ENCODE measurements around the gene CEBPA. TPM values are rescaled to one million over a fixed set of nuclear protein-coding genes. Genes with fewer than 3 reads are reported as not detected.

The CEBPA gene
- total RNA-seq, 1 experiment from 2014 or later: 3.2 TPM

- no peaks in the 10 kb centered on the region for H3K4me1 ChIP-seq (ENCODE audit: insufficient read depth, low read length)
- Mint-ChIP-seq H3K4me1 (peaks cover 0 to 3% of the 10 kb centered on the region in 2 experiments; a peak in 1 of 4 replicates), H3K27me3 (ENCODE audit: low read depth) (peaks cover 3% of the 10 kb centered on the region), H3K27ac (no peak overlapping the region), H3K4me3 (no peak overlapping the region), H3K36me3 (ENCODE audit: insufficient read depth in 1 of 3, low read depth in 3 of 3) (no peaks in the 10 kb centered on the region), H3K9me3 (no peaks in the 10 kb centered on the region)
- no CpG with 5 or more reads among the region's 12 CpGs for WGBS (ENCODE audit: extremely low coverage, insufficient read length, low lambda C conversion rate)
- TF ChIP-seq, protein P1, sequence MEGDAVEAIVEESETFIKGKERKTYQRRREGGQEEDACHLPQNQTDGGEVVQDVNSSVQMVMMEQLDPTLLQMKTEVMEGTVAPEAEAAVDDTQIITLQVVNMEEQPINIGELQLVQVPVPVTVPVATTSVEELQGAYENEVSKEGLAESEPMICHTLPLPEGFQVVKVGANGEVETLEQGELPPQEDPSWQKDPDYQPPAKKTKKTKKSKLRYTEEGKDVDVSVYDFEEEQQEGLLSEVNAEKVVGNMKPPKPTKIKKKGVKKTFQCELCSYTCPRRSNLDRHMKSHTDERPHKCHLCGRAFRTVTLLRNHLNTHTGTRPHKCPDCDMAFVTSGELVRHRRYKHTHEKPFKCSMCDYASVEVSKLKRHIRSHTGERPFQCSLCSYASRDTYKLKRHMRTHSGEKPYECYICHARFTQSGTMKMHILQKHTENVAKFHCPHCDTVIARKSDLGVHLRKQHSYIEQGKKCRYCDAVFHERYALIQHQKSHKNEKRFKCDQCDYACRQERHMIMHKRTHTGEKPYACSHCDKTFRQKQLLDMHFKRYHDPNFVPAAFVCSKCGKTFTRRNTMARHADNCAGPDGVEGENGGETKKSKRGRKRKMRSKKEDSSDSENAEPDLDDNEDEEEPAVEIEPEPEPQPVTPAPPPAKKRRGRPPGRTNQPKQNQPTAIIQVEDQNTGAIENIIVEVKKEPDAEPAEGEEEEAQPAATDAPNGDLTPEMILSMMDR (conservative IDR thresholded peaks at IDR 0.05): no peak
- H3K4ac ChIP-seq (ENCODE audit: low read depth, low read length): no peak overlapping the region
- no peaks in the 10 kb centered on the region for H3K79me2 ChIP-seq (ENCODE audit: insufficient read depth, low read length)
- no peak overlapping the region for H2BK5ac ChIP-seq (ENCODE audit: insufficient read length, low read length)
- no peaks in the 10 kb centered on the region for H4K20me1 ChIP-seq (ENCODE audit: control insufficient read depth, insufficient read depth, insufficient read length)
- H3K4me2 ChIP-seq (ENCODE audit: insufficient read depth, insufficient read length, low read length): no peak overlapping the region
- H2AFZ ChIP-seq (ENCODE audit: low read length): no peak overlapping the region
- no peak overlapping the region for H2AK5ac ChIP-seq (ENCODE audit: insufficient read length, low read length)
- no peaks in the 10 kb centered on the region for H3K27me3 ChIP-seq (ENCODE audit: insufficient read depth, low read length)
- H3K27ac ChIP-seq (ENCODE audit: insufficient read length, low read depth, low read length): no peak overlapping the region
- no peak overlapping the region for H3K18ac ChIP-seq (ENCODE audit: insufficient read length, low read depth, low read length)
- no peak overlapping the region for H3K56ac ChIP-seq (ENCODE audit: insufficient read length, low read depth, low read length)
- H4K5ac ChIP-seq (ENCODE audit: insufficient read length, low read depth, low read length): no peak overlapping the region
- H3T11ph ChIP-seq (ENCODE audit: low read length): no peak overlapping the region
- H3K9me3 ChIP-seq (ENCODE audit: control insufficient read depth, low read depth, low read length): no peaks in the 10 kb centered on the region
- no peak overlapping the region for H4K91ac ChIP-seq (ENCODE audit: insufficient read length, low read depth, low read length)
- no peak overlapping the region for H2BK120ac ChIP-seq (ENCODE audit: low read depth, low read length, poor library complexity, severe bottlenecking)
- no peak overlapping the region for H2BK20ac ChIP-seq (ENCODE audit: low read depth, low read length, poor library complexity, severe bottlenecking)
- H3K23me2 ChIP-seq (ENCODE audit: insufficient read length, low read depth, low read length, poor library complexity, severe bottlenecking): no peaks in the 10 kb centered on the region
- H4K8ac ChIP-seq (replicated peaks; ENCODE audit: insufficient read length, low read depth, low read length): no peak overlapping the region
- H3K79me1 ChIP-seq (ENCODE audit: insufficient read depth, low read depth, low read length, poor library complexity, severe bottlenecking): no peaks in the 10 kb centered on the region
- no peak overlapping the region for H2BK12ac ChIP-seq (ENCODE audit: insufficient read length, low read depth, low read length)
- H3K14ac ChIP-seq (ENCODE audit: insufficient read depth, low read length): no peak overlapping the region
- no peak overlapping the region for H3K23ac ChIP-seq (ENCODE audit: insufficient read length, low read depth, low read length)
- H2BK15ac ChIP-seq (ENCODE audit: low read depth, low read length): no peak overlapping the region
- H3K9ac ChIP-seq (ENCODE audit: extremely low read depth, insufficient read length, low read length): no peak overlapping the region
- DNase-seq: no peak
These were observed 51.3 kb downstream of the CEBPA start for GRCh38 chr19:33251076-33251475.

Data from H9 (cell line).